ENCODE data around the gene KIAA0232.

The KIAA0232 gene

GRCh38 chr4:6924361-6924779, 141.8 kb downstream of the KIAA0232 start:
- no peak for DNase-seq
- in situ Hi-C loops (cut with MboI; ENCODE audit: low pct_unique_long_range_greater_than_20kb, low sequenced_read_pairs), result no loop called here

DNA sequence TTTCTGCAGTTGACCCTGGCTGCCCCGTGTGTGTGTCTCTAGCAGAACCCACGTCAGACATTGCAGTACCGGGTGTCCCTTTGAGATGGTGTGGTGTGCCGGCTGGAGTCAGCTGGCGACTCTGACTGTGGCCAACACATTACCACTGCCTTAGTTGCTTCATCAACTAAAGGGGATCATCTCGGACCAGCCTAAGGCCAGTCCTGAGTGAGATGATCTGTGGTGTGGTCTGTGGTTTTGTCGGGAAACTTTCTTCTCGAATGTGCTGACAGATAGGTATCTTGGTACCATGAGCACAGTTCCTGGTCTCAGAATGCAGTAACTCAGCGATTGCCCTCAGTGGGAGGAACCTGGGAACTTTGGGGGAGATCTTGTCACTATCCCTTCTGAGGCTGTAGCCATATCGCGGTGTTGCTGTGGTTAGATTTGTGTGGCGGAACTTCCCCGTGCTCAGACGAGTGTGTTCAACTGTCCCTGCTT, 142.9 kb downstream of the KIAA0232 start:
- peak; percentile 77 for DNase-seq
- in situ Hi-C loops (cut with MboI; ENCODE audit: low pct_unique_long_range_greater_than_20kb, low sequenced_read_pairs), result no loop called here

DNA sequence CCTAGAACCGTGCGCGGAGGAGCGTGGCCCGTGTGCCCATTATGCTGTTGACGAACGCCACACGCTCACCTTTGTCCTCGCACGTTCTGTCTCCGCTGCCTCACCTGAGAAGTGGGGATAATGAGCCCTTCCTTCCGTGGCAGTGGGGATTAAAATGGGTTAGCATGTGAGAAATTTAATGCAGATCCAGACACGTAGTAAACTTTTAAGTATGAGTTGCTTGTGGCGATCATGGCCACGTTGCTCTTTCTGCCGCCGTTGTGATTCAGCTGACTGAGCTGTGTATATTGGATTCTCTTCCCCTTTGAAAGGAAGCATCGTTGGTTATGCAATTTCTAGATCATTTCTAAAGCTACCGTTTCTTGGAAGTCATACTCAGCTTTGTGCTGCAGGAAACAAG, 143.6 kb downstream of the KIAA0232 start:
- DNase-seq, result peak; percentile 75
- in situ Hi-C loops (cut with MboI; ENCODE audit: low pct_unique_long_range_greater_than_20kb, low sequenced_read_pairs), result no loop called here

- DNase-seq, result peak; percentile 76
Measured at GRCh38 chr4:6926681-6927478, 144.4 kb downstream of the KIAA0232 start.

DNA sequence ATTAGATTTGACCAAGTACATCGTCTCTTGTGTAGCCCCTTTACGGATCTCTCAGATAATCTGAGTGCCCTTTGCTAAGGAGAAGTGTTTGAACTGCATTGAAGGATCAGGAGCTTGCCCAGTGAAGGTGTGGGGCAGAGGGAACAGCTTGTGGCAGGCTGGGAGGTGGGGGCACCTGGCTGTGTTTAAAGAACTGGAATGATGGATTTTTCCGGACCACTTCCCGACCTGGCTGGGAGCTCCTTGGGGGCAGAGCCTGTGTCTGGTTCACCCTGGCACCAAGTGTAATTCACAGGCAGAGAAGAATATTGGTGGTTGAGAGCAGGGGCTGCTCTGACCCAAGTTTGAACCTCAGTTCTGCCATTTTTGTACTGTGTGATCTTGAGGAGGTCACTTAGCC, 145.6 kb downstream of the KIAA0232 start:
- in situ Hi-C loops (cut with MboI; ENCODE audit: low pct_unique_long_range_greater_than_20kb, low sequenced_read_pairs), result no loop called here
- no peak for DNase-seq

More at GRCh38 chr4:6926681-6927478, 144.4 kb downstream of the KIAA0232 start:
- in situ Hi-C loops (cut with MboI; ENCODE audit: low pct_unique_long_range_greater_than_20kb, low sequenced_read_pairs), result no loop called here

DNA sequence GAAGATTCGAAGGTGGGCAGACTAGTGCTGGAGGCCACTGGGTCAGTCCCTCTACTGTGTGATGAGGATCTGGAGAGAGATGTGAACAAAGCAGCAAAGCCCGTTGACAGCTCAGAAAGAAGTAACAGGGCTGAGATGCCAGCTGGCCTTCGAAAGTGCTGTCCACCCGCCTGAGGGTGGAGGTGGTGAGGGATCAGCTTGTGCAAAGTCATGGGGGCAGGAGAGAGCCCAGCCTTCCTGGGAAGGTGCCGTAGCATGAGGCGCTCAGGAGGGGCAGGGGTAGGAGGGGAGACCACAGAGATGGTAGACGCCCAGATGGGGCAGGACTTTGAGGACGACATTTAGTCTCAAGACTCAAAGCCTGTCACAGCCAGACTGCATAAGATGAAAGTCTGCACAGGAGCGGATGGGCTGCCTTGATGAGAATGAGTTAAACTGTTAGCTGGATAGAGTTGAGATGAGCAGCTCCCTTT, 146.8 kb downstream of the KIAA0232 start:
- in situ Hi-C loops (cut with MboI; ENCODE audit: low pct_unique_long_range_greater_than_20kb, low sequenced_read_pairs), result no loop called here
- no peak for DNase-seq

- in situ Hi-C loops (cut with MboI; ENCODE audit: low pct_unique_long_range_greater_than_20kb, low sequenced_read_pairs), result no loop called here
- DNase-seq, result peak; percentile 52
Measured at GRCh38 chr4:6929812-6930464, 147.4 kb downstream of the KIAA0232 start.

DNA sequence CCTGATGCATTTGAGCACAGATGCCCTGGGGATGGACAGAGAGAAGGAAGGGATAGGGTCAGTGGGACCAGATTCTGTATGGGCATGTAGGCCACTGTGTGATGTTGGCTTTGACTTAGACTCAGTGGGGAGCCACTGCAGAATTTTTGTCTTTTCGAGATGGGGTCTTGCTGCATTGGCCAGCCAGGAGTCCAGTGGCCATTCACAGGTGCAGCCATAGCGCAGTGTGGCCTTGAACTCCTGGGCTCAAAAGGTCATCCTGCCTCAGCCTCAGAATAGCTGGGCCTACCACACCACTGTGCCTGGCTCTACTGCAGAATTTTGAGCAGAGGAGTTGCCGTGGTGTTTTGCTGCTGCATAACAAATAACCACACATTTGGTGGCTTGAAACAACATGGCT, 149.9 kb downstream of the KIAA0232 start:
- in situ Hi-C loops (cut with MboI; ENCODE audit: low pct_unique_long_range_greater_than_20kb, low sequenced_read_pairs), result no loop called here
- DNase-seq, result no peak

DNA sequence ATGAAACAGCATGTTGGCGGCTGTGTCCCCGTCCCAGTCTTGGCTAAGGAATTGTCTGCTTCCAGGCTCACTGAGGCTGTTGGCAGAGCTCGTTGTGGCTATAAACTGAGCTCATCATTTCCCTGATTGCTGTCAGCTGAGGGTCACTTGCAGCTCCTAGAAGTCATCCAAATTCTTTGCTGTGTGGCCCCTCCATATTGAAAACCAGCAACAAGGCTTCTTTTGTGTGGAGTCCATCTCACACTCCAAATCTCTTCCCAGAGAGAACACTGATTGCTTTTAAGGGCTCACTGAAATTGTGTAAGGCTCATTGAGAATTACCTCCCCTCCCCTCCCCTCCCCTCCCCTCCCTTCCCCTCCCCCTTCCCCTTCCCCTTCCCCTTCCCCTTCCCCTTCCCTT, 150.4 kb downstream of the KIAA0232 start:
- DNase-seq, result no peak
- in situ Hi-C loops (cut with MboI; ENCODE audit: low pct_unique_long_range_greater_than_20kb, low sequenced_read_pairs), result no loop called here

Measured in KBM-7 (cell line).